GM18517 (cell line): ENCODE results near the gene CHST11.

Source experiments
- ATAC-seq: cut with Tn5 transposase; IDR thresholded peaks from one replicate; pipeline ENCODE4 v1.9.1; 2021; ENCODE audit warnings: mild to moderate bottlenecking, moderate library complexity; ENCODE audit not compliant: unreplicated experiment

CHST11 gene

DNA sequence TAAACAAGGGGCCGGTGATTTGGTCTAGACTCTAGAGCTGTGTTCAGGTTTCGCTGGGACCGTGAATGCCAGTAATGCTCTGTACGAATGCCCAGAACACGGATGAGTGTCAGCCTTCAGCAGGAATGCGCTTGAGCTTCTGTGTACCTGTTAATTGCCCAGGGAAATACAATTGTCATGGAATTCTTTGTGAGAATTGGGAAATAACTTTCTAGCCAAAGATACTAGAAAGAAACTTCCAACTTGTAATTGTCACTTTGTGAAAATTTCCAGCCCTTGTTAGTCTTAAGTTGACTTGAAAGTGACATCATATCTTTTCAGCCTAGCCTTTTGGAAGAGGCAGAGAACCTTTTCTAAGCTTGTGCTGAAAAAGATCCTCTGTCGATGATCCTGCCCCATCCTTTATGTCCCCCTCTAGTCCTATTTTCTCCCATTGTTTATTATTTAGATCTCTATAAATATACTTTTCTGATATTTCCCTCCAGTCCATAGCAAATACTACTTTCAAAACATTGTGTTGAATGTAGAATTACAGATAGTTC, 2.7 kb downstream of the CHST11 start:
- no peak for ATAC-seq

DNA sequence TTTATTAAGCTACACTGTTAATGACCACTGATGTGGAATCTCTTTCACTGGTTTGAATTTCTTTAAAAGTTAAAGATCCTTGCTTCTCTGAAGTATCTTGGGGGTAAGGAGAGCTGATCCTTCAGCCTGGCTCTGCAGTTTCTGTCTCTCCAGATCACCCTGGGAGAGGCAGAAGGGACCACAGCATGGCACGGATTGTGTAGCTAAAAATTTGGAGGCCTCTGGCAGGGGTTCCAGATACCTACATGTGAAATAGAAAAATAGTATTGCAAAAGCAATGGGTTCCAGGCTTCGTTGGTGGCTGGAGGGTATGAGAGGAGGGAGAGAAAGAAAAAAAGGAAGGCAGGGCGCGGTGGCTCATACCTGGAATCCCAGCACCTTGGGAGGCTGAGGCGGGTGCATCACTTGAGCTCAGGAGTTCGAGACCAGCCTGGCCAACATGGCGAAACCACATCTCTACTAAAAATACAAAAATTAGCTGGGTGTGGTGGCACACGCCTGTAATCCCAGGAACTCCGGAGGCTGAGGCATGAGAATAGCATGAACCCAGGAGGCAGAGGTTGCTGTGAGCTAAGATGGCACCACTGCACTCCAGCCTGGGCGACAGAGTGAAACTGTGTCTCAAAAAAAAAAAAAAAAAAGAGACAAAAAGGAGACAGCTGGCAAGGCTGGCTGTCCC, 3.4 kb downstream of the CHST11 start:
- ATAC-seq = no peak

DNA sequence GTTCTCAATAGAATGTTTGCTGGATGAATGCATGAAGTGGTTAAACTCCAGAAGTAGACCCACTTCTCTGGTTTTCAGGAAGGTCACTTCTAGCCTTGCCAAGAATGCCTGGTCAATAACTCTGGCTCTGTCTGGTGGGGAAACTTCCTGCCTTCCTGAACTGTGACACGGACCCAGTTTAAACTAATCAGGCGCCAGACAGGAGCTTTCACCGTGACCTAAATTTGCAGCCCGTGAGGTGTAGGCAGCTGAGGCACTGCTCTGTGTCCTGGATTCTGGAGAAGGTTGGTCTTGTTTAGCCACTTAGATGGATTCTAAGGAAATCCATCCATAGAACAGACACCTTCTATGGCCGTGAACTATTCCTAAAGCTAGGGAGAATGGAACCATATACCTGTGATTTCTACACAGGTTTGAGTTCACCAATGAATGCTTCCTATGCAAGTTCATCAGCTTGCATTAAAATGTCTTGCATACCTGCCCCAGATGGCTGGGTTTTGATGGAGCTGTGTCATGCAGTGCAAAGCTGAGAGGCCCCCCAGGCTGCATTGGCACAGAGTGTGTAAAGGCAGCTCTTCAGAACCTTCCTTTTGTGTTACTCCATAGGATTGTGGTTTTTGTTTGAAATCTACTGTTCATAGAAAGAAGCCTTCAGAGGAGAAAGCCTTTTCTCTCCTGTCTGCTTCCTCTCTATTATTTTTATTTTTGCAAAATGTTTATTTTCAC, 4.4 kb downstream of the CHST11 start:
- ATAC-seq = no peak

DNA sequence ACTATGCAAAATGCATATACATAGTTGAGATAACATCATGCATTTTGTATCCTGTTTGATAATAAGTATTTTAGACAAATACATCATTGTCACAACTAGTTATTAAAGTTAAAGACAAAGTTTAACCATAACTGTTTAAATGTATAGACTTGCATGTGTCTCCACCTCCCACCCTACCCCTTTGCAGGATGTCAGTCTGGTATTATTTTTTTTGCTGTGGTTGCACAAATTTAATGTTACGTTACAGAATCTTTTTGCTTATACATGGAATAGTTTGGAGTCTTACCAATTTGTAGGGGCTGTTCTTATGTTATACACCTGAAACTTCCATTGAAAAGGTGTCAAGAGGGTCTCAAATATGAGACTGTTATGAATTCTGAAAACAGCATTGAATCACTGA, 5.6 kb downstream of the CHST11 start:
- ATAC-seq = no peak

DNA sequence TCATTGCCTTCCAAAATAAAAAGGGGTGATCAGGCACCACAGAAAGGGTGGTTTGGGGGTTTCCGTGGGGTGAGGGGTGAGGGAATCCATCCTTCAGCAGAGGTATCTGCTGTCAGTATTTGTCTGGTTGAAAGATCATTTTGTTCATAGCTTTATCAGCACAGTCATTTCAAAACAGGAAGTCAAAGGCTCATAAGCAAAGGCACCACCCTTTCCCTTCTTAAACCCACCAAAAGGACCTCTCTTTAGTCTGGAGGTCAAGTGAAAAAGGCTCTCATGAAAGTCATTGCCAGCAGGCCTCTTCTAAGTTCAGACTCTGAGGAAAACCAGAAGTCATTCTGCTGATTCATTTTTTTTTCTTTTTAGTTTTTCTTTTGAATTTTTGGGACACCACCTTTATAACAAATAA, 6.2 kb downstream of the CHST11 start:
- ATAC-seq = peak; percentile 55

DNA sequence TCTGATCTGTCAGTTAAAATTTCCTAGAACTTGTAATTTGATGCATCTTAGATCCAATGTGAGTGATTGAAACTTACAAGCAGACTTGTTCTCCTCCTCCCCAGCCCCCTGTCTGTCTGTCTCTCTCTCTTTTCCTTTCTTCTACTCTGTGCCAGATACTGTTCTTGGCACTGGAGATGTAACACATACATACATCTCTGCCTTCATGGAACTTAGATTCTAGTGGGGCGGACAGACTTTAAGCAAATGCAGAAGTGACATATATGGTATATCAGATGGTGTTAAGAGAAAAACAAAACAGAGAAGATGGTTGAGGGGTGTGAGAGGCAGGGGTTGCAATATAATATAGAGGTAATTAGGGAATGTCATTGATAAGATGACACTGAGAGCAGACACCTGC, 6.6 kb downstream of the CHST11 start:
- no peak for ATAC-seq

DNA sequence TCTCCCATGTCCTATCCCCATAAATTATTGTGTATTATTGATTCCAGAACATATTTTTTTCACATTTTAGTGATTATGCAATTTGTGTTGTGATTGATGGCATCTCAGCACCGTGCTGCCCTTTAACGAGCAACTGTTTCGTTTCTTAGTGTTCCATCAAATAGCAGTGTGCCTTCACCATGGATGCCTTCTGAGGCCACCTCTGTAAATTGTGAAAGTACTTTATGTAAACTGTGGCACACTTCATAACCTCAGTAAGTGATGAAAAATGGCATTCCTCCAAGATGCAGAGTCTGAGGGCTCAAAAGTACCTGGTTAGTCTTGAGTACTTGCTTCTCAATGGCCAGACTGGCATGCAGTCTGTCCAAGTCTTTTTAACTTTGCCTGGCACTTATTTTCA, 8.2 kb downstream of the CHST11 start:
- ATAC-seq = no peak

DNA sequence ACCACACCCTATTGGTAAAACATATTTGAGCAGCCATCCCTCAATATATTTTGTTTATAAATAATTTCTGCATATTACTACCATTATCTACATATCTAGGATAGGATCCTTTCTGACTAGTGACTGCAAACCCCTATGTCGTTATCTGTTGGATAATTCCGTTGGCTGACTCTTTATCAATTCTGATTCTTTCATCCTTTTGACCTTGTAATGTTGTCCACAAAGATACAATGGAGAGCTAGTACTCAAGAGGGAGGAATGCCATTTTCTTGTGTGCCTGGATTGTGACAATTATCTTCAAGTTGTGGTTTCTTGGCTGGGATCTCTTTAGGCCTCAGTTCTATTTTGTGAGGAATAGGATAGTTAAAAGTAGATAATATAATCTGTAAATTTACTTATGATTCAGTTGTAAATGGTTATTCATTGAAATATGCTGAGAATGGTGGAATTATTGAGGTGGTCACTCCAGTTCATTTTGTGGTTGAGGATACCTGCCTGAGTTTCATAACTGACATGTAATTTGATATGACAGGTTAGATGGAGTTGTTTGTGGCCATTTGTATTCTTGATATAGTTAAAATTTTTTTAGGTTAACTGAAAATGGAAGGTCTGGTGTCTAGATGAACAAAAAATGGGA, 10.1 kb downstream of the CHST11 start:
- ATAC-seq = no peak

DNA sequence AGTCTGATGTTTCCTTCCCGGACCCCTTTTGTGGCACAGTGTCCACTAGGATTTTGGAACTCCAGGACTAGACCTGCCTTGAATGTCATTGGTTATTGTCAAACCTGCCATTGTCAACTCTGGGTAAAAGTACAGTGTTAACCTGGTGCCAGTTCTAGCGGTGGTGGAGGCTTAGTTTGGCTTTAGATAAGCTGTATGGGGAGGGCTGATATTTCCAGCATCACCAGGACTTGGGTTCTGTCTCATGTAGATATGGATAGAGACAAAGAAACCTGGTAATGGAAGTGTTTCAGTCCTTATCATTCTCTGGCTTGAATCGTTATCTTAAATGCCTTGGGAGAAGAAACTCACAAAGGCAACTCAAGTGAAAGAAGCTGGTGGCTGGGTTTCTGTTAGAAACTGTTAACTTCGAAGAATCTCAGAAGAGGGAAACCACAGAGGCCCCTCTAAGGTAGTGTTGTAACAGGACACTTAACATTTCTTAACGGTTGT, 10.6 kb downstream of the CHST11 start:
- no peak for ATAC-seq

DNA sequence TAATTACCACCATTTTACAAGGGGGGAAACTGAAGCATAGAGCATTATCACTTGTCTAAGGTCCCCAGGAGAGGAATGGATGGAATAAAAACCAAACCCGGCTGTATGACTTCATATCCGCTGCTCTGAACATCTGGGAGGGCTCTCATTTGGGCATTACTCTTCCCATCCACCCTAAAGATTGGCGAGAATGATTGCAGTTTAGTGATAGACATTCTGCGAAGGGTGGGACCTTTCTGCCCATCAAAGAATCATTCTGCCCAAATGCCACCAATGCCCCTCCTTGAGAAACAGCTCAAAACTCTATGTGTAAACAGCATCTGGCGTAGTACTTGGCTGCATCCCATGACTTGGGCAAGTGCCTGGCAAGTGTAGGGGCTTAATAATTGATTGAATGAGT, 11.6 kb downstream of the CHST11 start:
- ATAC-seq = no peak

DNA sequence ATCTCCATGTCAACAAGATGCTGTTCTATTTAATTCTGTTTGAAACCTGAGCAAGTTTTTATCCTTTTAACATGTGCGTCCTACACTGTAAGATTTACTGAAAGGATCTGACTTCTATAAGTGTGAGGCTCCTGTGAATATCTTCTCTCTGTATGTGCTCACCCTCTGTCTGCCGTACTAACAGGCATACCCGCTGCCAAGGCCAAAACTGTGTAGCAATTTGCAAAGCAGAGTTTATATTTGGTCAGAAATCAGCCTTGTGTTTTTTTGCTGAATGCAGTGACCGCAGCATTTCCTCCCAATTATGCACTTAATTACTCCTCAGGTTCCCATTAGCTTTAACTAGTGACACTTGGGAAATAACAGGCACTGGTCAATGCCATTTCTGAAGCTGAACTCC, 12.3 kb downstream of the CHST11 start:
- no peak for ATAC-seq

DNA sequence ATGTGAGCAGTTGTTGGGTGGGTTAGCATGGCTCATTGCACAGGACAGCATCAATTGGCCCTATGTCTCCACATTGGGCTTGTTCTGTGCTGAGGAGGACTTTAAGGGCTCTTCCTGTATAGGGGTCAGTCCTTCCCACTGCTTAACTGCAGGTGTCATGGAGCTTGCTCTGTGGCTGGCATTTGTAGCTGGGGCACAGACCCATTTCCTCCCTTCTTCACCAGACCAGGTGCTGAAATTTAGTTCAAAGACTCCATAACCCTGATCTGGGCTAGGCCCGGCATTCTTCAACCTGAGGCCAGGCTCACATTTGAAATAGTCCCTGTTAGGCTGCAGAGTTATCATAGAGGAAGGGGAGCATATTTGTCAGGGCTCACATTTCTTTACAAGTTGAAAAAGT, 12.8 kb downstream of the CHST11 start:
- no peak for ATAC-seq

DNA sequence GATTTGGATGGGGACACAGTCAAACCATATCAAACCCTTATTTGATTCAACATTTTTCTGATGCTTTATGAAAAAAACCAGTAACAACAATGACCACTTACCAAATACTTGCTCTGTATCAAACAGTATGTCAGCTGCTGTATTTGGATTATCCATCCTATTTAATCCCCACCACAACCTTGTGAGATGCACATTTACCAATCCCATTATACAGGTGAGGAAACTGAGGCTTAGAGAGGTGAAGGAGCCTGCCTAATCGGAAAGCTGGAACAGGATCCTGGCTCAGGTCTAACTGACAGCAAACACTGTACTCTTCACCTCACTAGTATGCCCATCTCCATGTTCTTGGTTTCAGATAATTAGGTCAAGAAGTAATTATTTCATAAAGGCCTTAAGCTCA, 13.8 kb downstream of the CHST11 start:
- no peak for ATAC-seq

DNA sequence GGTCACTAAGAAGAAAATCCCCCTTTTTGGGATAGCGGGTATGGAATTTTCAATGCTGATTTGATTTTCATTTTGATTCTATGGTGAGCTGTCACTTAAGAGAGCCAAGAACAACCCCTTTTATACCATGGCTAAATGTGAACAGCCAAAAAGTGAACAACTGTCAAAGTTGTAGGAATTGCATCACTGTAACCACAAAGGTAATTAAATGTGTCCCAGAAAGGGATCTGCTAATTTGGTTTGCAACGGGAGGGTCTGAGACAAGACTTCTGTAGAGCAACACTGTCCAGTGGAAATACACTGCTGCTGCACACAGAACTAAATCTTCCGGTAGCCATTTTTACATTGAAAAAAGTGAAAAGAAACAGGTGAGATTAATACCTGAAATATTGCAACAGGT, 14.6 kb downstream of the CHST11 start:
- ATAC-seq = no peak

DNA sequence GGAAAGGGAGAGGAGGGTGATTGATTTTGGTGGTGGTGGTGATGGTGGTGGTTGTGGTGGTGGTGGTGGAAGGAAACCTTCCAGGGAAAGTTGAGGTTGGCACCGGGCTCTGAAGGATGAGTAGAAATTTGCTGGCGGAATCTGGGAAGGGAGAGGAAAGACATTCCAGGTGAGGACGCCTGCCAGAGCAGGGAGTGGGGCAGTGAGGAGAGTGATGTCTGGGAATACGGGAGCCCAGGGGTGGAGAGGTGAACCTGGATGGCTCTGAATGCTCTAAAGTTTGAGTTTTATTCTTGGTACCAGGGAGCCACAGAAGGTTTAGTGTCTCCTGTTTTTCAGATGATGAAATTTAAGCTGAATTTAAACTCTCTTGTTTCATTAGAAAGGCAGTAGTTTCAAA, 16.0 kb downstream of the CHST11 start:
- ATAC-seq = no peak

DNA sequence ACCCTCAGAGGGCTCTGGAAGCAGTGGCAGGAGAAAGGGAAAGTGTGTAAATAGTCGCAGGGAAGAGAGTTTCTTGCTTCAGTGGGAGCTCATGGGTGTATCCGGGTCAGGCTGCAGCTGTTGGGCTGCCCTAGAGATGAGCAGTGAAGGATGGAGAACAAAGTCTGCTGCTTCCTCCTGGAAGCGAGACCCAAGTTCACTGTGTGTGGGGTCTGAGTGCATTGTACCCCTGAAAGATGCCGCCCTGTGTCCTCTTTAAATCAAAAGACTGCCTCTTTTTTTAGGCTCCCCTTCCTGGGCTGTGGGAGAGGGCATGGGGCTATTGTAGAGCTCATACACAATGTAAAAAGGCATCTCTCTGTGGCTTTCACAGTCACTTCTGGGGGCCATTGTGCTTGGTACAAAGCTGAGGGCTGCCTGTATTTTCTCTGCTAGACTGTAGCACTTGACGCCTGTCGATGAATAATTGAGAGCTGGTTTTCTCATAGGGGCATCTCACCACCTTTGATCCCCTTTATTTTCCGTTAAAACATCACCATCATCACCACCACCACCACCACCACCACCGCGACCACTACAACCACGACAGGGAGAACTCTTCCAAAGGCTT, 16.7 kb downstream of the CHST11 start:
- ATAC-seq = no peak

DNA sequence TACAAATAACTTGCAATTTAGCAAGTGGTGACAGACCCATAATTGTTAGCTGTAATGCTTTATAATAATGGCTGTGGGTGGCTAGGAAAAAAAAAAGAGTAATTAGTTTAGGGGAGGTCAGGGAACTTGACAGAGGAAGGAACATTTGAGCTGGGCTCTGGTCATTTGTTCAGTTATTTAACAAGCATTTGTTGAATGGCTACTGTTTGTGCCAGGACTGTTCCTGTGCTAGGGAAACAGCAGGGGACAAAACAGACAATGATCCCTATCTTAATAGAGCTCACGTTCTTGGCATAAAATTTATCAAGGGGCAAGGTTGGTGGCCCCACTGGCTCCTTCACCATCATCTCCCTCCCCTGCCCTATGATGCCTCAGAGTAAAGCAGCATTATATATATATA, 18.5 kb downstream of the CHST11 start:
- no peak for ATAC-seq

DNA sequence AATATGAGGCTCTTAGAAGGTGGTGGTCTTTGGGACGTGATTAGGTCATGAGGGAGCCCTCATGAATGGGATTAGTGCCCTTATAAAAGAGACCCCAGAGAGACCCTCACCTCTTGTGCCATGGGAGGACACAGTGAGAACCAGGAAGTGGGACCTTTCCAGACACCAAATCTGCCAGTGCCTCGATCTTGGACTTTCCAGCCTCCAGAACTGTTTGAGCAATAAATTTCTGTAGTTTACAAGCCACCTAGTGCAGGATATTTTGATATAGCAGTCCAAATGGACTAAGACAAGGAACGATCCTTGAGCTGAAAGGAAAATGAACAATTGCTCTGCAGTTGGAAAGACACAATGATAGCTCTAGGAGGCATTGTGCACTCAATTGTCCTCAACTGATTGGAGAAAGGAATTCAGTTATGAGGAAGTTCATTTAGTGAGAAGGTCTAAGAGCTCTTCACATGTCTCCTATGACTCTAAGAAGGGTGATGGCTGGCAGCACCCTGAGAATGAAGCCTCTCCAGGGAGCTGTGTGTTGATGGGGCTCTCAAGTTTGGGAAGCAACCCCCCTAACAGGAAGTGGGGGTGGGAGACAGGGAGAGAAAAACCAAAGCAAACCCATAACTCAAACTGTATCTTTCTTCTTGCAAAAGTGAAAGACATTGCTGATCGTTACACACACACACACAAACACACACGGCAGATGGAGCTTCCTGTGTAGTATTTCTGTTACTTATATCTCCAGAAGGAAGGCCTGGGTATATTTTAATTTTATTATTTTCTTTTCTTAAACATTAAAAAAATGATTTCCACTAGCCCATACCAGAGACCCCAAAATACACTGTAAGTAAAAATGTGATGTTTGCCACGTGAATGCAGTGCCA, 21.0 kb downstream of the CHST11 start:
- ATAC-seq = no peak

DNA sequence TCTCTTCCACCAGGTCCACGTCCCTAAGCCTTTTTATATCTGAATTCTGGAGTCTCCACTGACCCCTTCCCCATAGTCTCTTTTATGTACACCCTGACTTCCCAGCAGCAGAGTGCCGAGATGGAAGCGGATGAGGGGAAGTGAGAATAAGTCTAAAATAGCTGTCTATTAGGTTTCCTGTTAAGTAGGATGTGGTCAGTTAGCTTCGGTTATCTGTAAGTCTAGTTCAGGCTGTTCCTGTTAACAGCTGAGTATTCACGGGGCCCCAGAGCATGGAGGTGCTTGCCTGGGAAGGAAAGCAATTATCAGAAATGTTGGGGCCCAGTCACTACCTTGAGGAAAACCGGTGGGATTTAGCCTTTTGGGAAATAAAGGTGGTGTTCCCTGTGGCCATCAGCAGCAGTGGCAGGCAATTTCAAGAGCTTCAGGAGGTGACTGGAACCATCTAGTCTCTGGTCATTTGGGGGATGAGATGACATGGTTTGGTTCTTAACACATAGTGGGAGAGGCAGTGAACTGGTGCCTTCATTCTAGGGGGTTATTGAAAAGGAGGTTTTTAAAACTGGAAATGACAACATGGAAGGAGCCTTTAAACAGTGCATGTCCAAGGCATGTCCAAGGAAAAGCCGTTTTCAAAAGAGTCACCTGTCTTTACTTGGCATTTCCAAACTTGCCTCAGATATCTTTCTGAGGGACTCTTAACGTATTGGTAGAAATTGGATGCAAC, 21.8 kb downstream of the CHST11 start:
- ATAC-seq = peak; percentile 95
